Measurements from ENCODE around the gene PCDH7.

GRCh38 chr4:30722092-30722358 is 1.9 kb downstream of the PCDH7 start:
- TF ChIP-seq ZSCAN30 (tag by site-specific recombination; IDR thresholded peaks at IDR 0.05) (no peak), CTCF (tag by site-specific recombination; IDR thresholded peaks at IDR 0.05) (peak; percentile 94)
- TF ChIP-seq, protein P1, sequence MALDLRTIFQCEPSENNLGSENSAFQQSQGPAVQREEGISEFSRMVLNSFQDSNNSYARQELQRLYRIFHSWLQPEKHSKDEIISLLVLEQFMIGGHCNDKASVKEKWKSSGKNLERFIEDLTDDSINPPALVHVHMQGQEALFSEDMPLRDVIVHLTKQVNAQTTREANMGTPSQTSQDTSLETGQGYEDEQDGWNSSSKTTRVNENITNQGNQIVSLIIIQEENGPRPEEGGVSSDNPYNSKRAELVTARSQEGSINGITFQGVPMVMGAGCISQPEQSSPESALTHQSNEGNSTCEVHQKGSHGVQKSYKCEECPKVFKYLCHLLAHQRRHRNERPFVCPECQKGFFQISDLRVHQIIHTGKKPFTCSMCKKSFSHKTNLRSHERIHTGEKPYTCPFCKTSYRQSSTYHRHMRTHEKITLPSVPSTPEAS (tag by site-specific recombination; IDR thresholded peaks at IDR 0.05): no peak

Data from HEK293 (cell line).